ENCODE results near the gene POLR2B. TPM values are rescaled to one million over a fixed set of nuclear protein-coding genes. Genes with fewer than 3 reads are reported as not detected.

The POLR2B gene
- total RNA-seq, 1 experiment from 2014 or later, result 108 TPM

DNA sequence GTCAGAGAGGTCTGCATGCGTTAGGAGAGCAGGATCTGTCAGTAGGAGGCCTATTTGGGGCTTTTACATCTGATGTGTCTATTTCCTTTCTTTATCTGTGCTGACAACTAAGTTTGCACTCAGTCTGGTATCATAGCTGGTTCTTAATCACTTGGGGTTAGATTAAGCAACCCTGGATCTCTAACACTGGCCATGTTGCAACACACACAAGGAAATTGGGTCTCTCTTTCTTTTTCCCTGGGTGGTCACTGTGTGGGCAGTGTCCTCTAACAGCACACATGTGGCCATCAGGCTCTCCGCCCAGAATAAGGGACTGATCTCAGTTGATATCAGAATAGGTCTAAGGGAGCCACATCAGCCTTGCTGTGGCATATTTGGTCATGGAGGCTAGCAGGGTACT, 92.6 kb downstream of the POLR2B start:
- no peaks in the 10 kb centered on the region; a peak in 1 of 7 replicates for H3K36me3 Mint-ChIP-seq (ENCODE audit: insufficient read depth in 1 of 3, low read depth in 3 of 3)

More for the DNA sequence above, 92.6 kb downstream of the POLR2B start:
- no peak overlapping the region for H3K4me3 Mint-ChIP-seq
- Histone ChIP-seq H3K56ac (ENCODE audit: insufficient read length, low read depth, low read length) (no peak overlapping the region), H3K4ac (ENCODE audit: low read depth, low read length) (no peak overlapping the region), H3K27ac (ENCODE audit: insufficient read length, low read depth, low read length) (no peak overlapping the region), H4K5ac (ENCODE audit: insufficient read length, low read depth, low read length) (no peak overlapping the region), H3K23me2 (ENCODE audit: insufficient read length, low read depth, low read length, poor library complexity, severe bottlenecking) (no peaks in the 10 kb centered on the region), H2BK5ac (ENCODE audit: insufficient read length, low read length) (no peak overlapping the region), H2BK20ac (ENCODE audit: low read depth, low read length, poor library complexity, severe bottlenecking) (no peak overlapping the region), H2AFZ (ENCODE audit: low read length) (no peak overlapping the region), H4K20me1 (ENCODE audit: control insufficient read depth, insufficient read depth, insufficient read length) (no peaks in the 10 kb centered on the region), H3K9me3 (ENCODE audit: control insufficient read depth, low read depth, low read length) (no peaks in the 10 kb centered on the region), H3K18ac (ENCODE audit: insufficient read length, low read depth, low read length) (no peak overlapping the region), H3K4me1 (ENCODE audit: insufficient read depth, low read length) (no peaks in the 10 kb centered on the region), H4K8ac (replicated peaks; ENCODE audit: insufficient read length, low read depth, low read length) (no peak overlapping the region), H3K79me2 (ENCODE audit: insufficient read depth, low read length) (no peaks in the 10 kb centered on the region), H3K79me1 (ENCODE audit: insufficient read depth, low read depth, low read length, poor library complexity, severe bottlenecking) (no peaks in the 10 kb centered on the region), H3K4me2 (ENCODE audit: insufficient read depth, insufficient read length, low read length) (no peak overlapping the region), H3K27me3 (ENCODE audit: insufficient read depth, low read length) (no peaks in the 10 kb centered on the region), H2BK120ac (ENCODE audit: low read depth, low read length, poor library complexity, severe bottlenecking) (no peak overlapping the region), H2AK5ac (ENCODE audit: insufficient read length, low read length) (no peak overlapping the region), H4K91ac (ENCODE audit: insufficient read length, low read depth, low read length) (no peak overlapping the region), H3T11ph (ENCODE audit: low read length) (no peak overlapping the region), H2BK15ac (ENCODE audit: low read depth, low read length) (no peak overlapping the region), H3K14ac (ENCODE audit: insufficient read depth, low read length) (no peak overlapping the region), H3K9ac (ENCODE audit: extremely low read depth, insufficient read length, low read length) (no peak overlapping the region), H3K23ac (ENCODE audit: insufficient read length, low read depth, low read length) (no peak overlapping the region), H2BK12ac (ENCODE audit: insufficient read length, low read depth, low read length) (no peak overlapping the region)
- peaks cover 5% of the 10 kb centered on the region for H3K27me3 Mint-ChIP-seq (ENCODE audit: low read depth)
- DNase-seq, result no peak
- no peak overlapping the region for H3K27ac Mint-ChIP-seq
- no CpG with 5 or more reads among the region's 2 CpGs for WGBS (ENCODE audit: extremely low coverage, insufficient read length, low lambda C conversion rate)
- H3K9me3 Mint-ChIP-seq, result no peaks in the 10 kb centered on the region
- no peak for TF ChIP-seq CTCF (conservative IDR thresholded peaks at IDR 0.05)
- H3K4me1 Mint-ChIP-seq, result peaks cover 1 to 7% of the 10 kb centered on the region in 2 experiments; a peak in 2 of 4 replicates

All from H9 (cell line).